A673 (cell line): ENCODE measurements around the gene TDRD15. TPM values are rescaled to one million over a fixed set of nuclear protein-coding genes. Genes with fewer than 3 reads are reported as not detected.

Experiments used
- BruUV-seq: library from RNA; stranded (reverse); fragments of 400-500 nt; replicated peaks from 2 replicates; lab custom pipeline; 2021; lab: Mats Ljungman, UMichigan
- CTCF ChIA-PET: fragments of 300-600 bp; sonication (Branson Sonifier 250); formaldehyde crosslinking; loops from one replicate; lab custom pipeline; 2022; ENCODE audit warnings: antibody characterized with exemption; lab: Charles Lee
- POLR2A ChIA-PET: fragments of 300-600 bp; sonication (Branson Sonifier 250); formaldehyde crosslinking; loops from one replicate; lab custom pipeline; 2022; ENCODE audit warnings: antibody characterized with exemption; ENCODE audit not compliant: low non-redundant PET; lab: Charles Lee
- DNase-seq: peaks from one replicate; pipeline ENCODE4 v3.0.0-alpha.2; 2015; ENCODE audit warnings: low spot score
- H3K27ac ChIP-seq: fragments of 200-600 bp; sonication (generic); 2 replicates; pipeline ENCODE4 v1.5.1; 2016; ENCODE audit warnings: mixed run types, low read depth, mild to moderate bottlenecking, mixed read lengths, antibody characterized with exemption, low read length; ENCODE audit not compliant: poor library complexity, severe bottlenecking
- H3K27me3 ChIP-seq: fragments of 200-600 bp; sonication (generic); replicated peaks from 2 replicates; pipeline ENCODE4 v1.6.1; 2017; ENCODE audit warnings: mixed run types, low read depth, mild to moderate bottlenecking, mixed read lengths, antibody characterized with exemption, low read length; ENCODE audit not compliant: insufficient read depth, poor library complexity
- H3K36me3 ChIP-seq: fragments of 200-600 bp; sonication (generic); 2 replicates; pipeline ENCODE4 v1.6.1; 2016; ENCODE audit warnings: mixed run types, mild to moderate bottlenecking, mixed read lengths, antibody characterized with exemption, low read length; ENCODE audit not compliant: insufficient read depth, poor library complexity, severe bottlenecking
- H3K4me1 ChIP-seq: fragments of 200-600 bp; sonication (generic); 2 replicates; pipeline ENCODE4 v1.6.1; 2017; ENCODE audit warnings: mixed run types, mild to moderate bottlenecking, mixed read lengths, antibody characterized with exemption, low read length; ENCODE audit not compliant: insufficient read depth, poor library complexity, severe bottlenecking
- H3K4me3 ChIP-seq: fragments of 200-600 bp; sonication (generic); 2 replicates; pipeline ENCODE4 v1.5.1; 2016; ENCODE audit warnings: low read depth, mixed run types, mild to moderate bottlenecking, mixed read lengths, low read length; ENCODE audit not compliant: poor library complexity, severe bottlenecking
- H3K9me3 ChIP-seq: fragments of 200-600 bp; sonication (generic); 2 replicates; pipeline ENCODE4 v1.6.1; 2016; ENCODE audit warnings: mixed run types, low read depth, mild to moderate bottlenecking, mixed read lengths, antibody characterized with exemption, low read length; ENCODE audit not compliant: poor library complexity, severe bottlenecking
- CTCF ChIP-seq: fragments of 300-800, 200-600 bp; sonication (generic); conservative IDR thresholded peaks from 2 replicates; pipeline ENCODE4 v1.5.1; 2017; ENCODE audit warnings: low read depth, mild to moderate bottlenecking, antibody characterized with exemption, low read length, moderate library complexity, mixed read lengths
- EZH2 ChIP-seq: fragments of 200-600 bp; sonication (generic); IDR thresholded peaks from 2 replicates; pipeline ENCODE4 v1.6.1; 2017; ENCODE audit warnings: borderline replicate concordance, low read depth, mild to moderate bottlenecking, mixed read lengths, antibody characterized with exemption, low read length; ENCODE audit not compliant: poor library complexity, severe bottlenecking
- intact Hi-C: fragments of 100-400 bp; cut with micrococcal nuclease; formaldehyde crosslinking; loops from one replicate; pipeline ENCODE4 v1.10.0; 2022; ENCODE audit not compliant: unreplicated experiment
- total RNA-seq: library from RNA; stranded (reverse); gene quantifications from 2 replicates; pipeline ENCODE4 v1.2.3, GENCODE V29; 2021

Gene TDRD15
- total RNA-seq, 1 experiment from 2014 or later: not detected

GRCh38 chr2:21181957-21182356 lies 58.2 kb downstream of the TDRD15 start:
- BruUV-seq: no TSS peak
- intact Hi-C loops: no loop called here
- DNase-seq: no peak
- Histone ChIP-seq H3K4me1 (no peaks in the 10 kb centered on the region), H3K4me3 (no peak overlapping the region), H3K9me3 (no peaks in the 10 kb centered on the region), H3K27ac (no peak overlapping the region), H3K27me3 (peaks cover 27% of the 10 kb centered on the region), H3K36me3 (no peaks in the 10 kb centered on the region)
- TF ChIP-seq EZH2: no peak
- no peak for TF ChIP-seq CTCF
- POLR2A ChIA-PET: no interaction called here
- CTCF ChIA-PET: no interaction called here

GRCh38 chr2:21183306-21183705 lies 59.5 kb downstream of the TDRD15 start:
- ChIA-PET CTCF (no interaction called here), POLR2A (no interaction called here)
- Histone ChIP-seq H3K36me3 (no peaks in the 10 kb centered on the region), H3K27me3 (peaks cover 21% of the 10 kb centered on the region), H3K4me3 (no peak overlapping the region), H3K27ac (no peak overlapping the region), H3K4me1 (no peaks in the 10 kb centered on the region), H3K9me3 (no peaks in the 10 kb centered on the region)
- BruUV-seq: no TSS peak
- no peak for TF ChIP-seq CTCF
- TF ChIP-seq EZH2: no peak
- DNase-seq: no peak
- intact Hi-C loops: no loop called here

GRCh38 chr2:21183726-21184125 lies 60.0 kb downstream of the TDRD15 start:
- ChIA-PET POLR2A (no interaction called here), CTCF (no interaction called here)
- Histone ChIP-seq H3K4me1 (no peaks in the 10 kb centered on the region), H3K27ac (no peak overlapping the region), H3K27me3 (peaks cover 17% of the 10 kb centered on the region), H3K4me3 (no peak overlapping the region), H3K9me3 (no peaks in the 10 kb centered on the region), H3K36me3 (no peaks in the 10 kb centered on the region)
- intact Hi-C loops: no loop called here
- BruUV-seq: no TSS peak
- TF ChIP-seq CTCF (no peak), EZH2 (no peak)
- no peak for DNase-seq
